Measurements from ENCODE around the gene GRK5.

Gene GRK5

DNA sequence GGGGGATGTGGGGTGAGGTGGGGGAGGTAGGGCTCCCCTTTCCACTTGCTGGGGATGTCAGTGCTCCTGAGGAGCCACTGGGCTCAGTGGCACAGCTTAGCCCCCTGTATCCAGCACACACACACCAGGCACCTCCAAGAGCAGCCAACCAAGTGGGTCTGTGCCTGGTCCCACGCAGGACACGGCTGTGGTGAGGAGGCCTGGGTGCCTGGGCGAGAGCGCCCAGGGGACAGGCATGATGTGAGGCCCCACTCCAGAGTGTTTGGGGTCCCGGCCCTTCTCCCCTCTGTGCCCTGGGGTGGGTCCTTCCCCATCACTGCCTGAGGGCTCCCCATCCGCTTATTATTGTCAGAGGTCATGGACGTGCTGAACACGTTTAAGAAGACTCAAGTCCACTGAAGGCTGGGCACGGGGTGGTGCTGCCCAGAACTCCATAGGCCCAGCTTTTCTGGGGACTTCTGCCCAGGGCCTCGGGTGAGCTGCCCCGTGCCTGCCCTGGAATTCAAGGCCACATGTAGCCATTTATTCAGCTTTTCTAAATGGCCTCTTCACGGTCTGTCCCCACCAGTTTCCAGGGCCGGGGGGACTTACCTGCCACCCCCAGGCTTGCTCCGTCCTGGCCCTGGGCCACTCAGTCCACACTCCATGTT, 119.8 kb downstream of the GRK5 start:
- DNase-seq (ENCODE audit: insufficient read length) (no peak), FAIRE-seq (no peak)
- TF ChIP-seq TAF1 (IDR thresholded peaks at IDR 0.05; ENCODE audit: borderline replicate concordance, low read depth, low read length) (no peak), POLR2A (IDR thresholded peaks at IDR 0.05; ENCODE audit: low read depth, low read length) (no peak), POLR2AphosphoS5 (IDR thresholded peaks at IDR 0.05; ENCODE audit: low read depth, low read length) (no peak)

DNA sequence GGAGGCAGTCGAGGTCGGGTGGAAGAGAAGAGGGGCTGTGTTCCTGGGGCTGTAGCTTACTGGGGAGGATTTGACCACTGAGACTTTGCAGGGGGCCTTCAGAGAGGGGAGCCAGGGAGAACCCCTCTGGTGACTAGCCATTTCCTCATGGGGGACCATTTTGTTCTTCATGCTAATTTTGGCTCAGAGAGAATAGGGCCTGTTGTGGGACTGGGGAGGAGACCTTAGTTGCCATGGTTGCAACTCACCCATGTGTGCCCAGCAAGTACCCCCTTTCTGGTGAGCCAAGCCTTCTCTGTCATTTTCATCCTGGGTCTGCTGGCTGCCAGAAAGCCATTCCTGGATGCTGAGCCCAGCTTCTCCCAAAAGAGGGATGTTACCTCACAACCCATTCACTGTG, 120.9 kb downstream of the GRK5 start:
- DNase-seq (ENCODE audit: insufficient read length) (no peak), FAIRE-seq (no peak)
- TF ChIP-seq TAF1 (IDR thresholded peaks at IDR 0.05; ENCODE audit: borderline replicate concordance, low read depth, low read length) (no peak), POLR2A (IDR thresholded peaks at IDR 0.05; ENCODE audit: low read depth, low read length) (no peak), POLR2AphosphoS5 (IDR thresholded peaks at IDR 0.05; ENCODE audit: low read depth, low read length) (no peak)

DNA sequence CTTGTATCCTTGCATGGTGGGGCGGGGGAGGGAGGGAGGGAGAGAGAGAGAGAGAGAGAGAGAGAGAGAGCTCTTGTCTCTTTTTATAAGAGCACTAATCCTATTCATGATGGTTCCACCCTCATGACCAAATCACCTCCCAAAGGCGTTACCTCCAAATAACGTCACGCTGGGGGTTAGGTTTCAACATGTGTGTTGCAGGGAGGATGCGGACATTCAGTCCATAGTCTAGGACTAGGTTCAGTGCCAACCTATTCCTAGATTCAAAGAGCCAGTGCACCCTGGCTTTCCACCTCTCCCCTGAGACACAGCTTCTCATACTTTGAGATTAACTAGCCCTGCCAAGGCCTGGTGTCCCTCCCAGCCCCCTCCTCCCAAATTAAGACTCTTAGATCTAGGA, 123.0 kb downstream of the GRK5 start:
- FAIRE-seq: no peak
- no peak for DNase-seq (ENCODE audit: insufficient read length)
- TF ChIP-seq TAF1 (IDR thresholded peaks at IDR 0.05; ENCODE audit: borderline replicate concordance, low read depth, low read length) (no peak), POLR2AphosphoS5 (IDR thresholded peaks at IDR 0.05; ENCODE audit: low read depth, low read length) (no peak), POLR2A (IDR thresholded peaks at IDR 0.05; ENCODE audit: low read depth, low read length) (no peak)

DNA sequence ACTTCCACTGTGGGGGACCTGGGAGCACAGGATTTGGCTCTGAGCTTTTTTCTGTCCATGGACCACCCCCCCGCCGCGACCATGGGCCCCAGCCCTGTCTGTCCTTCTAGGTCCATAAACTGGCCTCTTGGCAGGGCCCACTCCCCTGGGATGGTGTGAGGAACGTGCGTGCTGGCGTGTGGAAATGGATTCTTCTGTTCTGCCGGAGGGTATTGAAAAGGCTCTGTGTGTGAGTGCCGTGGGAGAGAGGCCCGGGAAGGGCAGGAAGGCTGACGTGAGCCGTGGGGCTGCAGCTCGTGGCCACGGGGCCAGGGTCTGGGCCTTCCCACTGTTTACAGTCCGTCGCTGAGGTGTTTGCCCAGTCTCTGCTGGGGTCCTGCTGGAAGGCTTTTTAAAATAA, 123.7 kb downstream of the GRK5 start:
- DNase-seq (ENCODE audit: insufficient read length) (no peak), FAIRE-seq (no peak)
- TF ChIP-seq POLR2A (IDR thresholded peaks at IDR 0.05; ENCODE audit: low read depth, low read length) (no peak), TAF1 (IDR thresholded peaks at IDR 0.05; ENCODE audit: borderline replicate concordance, low read depth, low read length) (no peak)

DNA sequence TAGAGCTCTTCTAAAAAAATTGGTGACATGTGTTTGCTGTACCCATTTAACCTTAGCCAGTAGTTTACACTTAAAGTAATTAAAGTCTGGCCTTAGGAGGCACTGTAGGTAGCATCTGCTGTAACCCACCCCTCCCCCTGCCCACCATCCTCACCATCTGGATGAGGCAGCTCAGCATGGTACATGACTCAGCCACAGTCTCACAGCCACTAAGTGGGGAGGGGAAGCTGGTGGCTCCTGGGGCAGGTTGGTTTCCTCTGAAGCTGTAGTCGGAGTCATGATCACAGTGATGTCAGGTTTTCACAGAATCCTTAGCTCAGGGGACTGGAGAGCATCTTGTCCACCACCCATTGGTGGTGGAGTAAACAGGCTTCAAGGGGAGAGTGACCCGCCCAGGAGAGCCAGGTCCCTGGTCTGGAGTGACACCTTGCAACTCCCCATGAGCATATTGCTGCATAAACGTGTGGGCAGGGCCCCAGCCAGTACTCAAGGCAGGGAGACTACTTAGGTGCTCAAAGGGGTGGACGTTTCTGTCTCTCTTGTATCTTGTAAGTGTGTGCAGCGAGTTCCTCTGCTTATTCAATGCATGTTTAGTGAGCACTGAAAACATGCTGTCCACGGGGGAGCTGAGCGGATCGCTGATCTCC, 125.9 kb downstream of the GRK5 start:
- FAIRE-seq (no peak), DNase-seq (ENCODE audit: insufficient read length) (no peak)
- TF ChIP-seq TAF1 (IDR thresholded peaks at IDR 0.05; ENCODE audit: borderline replicate concordance, low read depth, low read length): no peak
- TF ChIP-seq POLR2A (IDR thresholded peaks at IDR 0.05; ENCODE audit: low read depth, low read length): no peak
- TF ChIP-seq POLR2AphosphoS5 (IDR thresholded peaks at IDR 0.05; ENCODE audit: low read depth, low read length): no peak

DNA sequence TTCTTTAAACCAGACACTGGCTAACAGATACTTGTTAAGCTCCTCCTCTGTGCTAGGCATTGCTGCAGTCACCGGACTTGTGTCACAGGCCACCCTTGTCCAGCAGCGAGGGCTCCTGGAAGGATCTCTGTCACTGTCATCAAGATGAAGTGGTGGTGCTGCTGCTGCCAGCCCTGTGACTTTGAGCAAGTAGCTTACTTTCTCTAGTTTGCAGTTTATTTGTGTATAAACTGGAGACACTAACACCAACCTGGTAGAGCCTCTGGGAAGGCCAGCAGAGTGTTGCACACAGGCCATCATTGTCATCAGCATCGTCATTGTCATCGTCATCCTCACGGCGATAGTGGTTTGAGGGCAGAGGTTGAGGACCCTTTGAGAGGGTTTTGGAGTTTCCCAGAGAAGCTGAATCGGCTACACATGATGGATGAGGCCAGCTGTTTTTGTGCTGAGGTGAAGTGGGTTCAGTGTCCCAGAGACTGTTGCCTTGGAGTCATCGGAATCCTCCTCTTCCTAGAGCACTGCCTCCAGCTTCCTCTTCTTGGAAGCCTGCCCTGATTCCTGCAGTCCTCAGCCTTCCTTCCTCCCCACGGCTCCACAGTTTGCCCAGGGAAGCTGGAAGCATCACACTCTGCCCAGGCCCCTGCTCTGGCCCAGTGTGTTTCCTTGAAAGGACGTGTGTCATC, 128.4 kb downstream of the GRK5 start:
- TF ChIP-seq POLR2AphosphoS5 (IDR thresholded peaks at IDR 0.05; ENCODE audit: low read depth, low read length): no peak
- TF ChIP-seq TAF1 (IDR thresholded peaks at IDR 0.05; ENCODE audit: borderline replicate concordance, low read depth, low read length): no peak
- TF ChIP-seq POLR2A (IDR thresholded peaks at IDR 0.05; ENCODE audit: low read depth, low read length): no peak
- no peak for FAIRE-seq
- DNase-seq (ENCODE audit: insufficient read length): no peak

DNA sequence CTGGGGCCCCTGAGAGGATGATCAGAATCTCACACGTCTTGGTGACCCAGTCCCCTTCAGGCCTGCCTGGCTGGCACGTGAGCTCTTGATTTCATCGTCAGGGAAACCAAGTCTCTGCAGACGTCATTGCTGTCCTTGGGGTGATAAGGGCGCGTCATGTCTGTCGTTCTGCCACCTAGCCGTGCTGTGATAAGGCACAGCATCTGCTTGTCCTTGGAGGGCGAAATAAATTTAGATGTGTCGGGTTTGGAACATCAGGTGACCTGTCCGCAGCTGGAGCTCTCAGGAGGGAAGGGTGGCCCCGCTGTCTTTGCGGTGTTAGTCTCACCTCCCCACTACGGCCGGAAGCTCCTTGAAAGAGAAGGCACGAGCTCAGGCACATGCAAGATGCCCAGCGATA, 129.2 kb downstream of the GRK5 start:
- TF ChIP-seq POLR2AphosphoS5 (IDR thresholded peaks at IDR 0.05; ENCODE audit: low read depth, low read length) (no peak), POLR2A (IDR thresholded peaks at IDR 0.05; ENCODE audit: low read depth, low read length) (no peak), TAF1 (IDR thresholded peaks at IDR 0.05; ENCODE audit: borderline replicate concordance, low read depth, low read length) (no peak)
- DNase-seq (ENCODE audit: insufficient read length) (no peak), FAIRE-seq (no peak)

DNA sequence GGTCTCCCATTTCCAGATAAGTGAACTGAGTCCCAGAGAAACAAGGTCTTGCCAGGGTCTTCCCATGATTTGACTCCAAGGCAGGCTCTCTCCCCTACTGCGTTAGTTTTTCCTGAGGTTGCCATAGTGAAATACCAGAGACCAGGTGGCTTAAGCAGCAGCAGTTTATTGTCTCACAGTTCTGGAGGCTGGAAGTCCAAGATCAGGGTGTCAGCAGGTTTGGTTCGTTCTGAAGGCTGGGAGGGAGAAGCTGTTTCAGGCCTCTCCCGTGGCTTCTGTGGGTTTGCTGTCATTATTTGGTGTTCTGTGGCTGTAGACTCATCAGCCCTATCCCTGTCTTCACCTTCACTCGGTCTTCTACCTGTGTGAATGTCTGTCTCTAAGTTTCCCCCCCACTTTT, 129.9 kb downstream of the GRK5 start:
- FAIRE-seq (no peak), DNase-seq (ENCODE audit: insufficient read length) (no peak)
- TF ChIP-seq TAF1 (IDR thresholded peaks at IDR 0.05; ENCODE audit: borderline replicate concordance, low read depth, low read length): no peak
- no peak for TF ChIP-seq POLR2AphosphoS5 (IDR thresholded peaks at IDR 0.05; ENCODE audit: low read depth, low read length)
- TF ChIP-seq POLR2A (IDR thresholded peaks at IDR 0.05; ENCODE audit: low read depth, low read length): no peak

DNA sequence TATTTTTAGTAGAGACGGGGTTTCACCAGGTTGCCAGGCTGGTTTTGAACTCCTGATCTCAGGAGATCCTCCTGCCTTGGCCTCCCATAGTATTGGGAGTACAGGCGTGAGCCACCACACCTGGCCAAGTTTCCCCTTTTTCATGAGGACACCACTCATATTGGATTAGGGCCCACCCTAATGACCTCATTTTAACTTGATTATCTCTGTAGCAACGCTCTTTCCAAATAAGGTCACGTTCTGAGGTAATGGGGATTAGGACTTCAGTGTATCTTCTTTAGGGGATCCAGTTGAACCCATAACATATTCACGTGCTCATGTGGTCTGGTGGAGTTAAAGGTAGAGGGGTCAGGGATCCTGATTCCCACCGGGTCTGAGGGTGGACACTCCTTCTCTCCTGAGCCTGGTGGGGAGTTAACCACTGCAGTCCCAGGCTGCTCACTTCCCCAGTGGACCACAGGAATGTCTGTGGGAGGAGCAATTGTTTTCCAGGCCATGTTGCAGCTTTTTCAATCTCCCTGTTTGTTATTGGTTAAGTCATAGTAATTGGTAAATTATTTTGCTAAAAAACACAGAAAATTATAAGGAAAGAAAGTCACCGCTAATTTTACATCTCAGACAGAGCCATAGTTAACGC, 130.5 kb downstream of the GRK5 start:
- no peak for FAIRE-seq
- no peak for TF ChIP-seq TAF1 (IDR thresholded peaks at IDR 0.05; ENCODE audit: borderline replicate concordance, low read depth, low read length)
- no peak for TF ChIP-seq POLR2AphosphoS5 (IDR thresholded peaks at IDR 0.05; ENCODE audit: low read depth, low read length)
- TF ChIP-seq POLR2A (IDR thresholded peaks at IDR 0.05; ENCODE audit: low read depth, low read length): no peak

DNA sequence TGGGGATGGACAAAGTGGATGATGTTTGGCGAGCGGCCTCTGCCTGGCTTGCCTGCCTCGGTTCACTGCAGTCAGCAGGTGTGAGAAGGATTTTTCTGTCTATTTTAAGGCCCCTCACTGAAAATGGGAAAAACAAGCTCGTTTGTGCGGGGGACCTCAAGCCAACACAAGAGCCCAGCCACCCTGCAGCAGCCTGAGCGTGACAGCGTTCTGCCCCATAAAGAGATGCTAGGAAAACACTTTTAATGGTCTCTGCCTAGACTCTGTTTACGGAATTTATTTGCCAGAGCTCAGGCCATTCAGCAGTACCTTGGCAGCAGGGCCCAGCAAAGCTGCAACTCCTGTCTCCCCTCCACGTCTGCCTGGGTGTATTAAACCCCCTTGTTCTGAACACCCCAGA, 131.7 kb downstream of the GRK5 start:
- TF ChIP-seq POLR2A (IDR thresholded peaks at IDR 0.05; ENCODE audit: low read depth, low read length) (no peak), TAF1 (IDR thresholded peaks at IDR 0.05; ENCODE audit: borderline replicate concordance, low read depth, low read length) (no peak), POLR2AphosphoS5 (IDR thresholded peaks at IDR 0.05; ENCODE audit: low read depth, low read length) (no peak)
- FAIRE-seq: no peak
- DNase-seq (ENCODE audit: insufficient read length): no peak

More for the DNA sequence above, 130.5 kb downstream of the GRK5 start:
- DNase-seq (ENCODE audit: insufficient read length): no peak

DNA sequence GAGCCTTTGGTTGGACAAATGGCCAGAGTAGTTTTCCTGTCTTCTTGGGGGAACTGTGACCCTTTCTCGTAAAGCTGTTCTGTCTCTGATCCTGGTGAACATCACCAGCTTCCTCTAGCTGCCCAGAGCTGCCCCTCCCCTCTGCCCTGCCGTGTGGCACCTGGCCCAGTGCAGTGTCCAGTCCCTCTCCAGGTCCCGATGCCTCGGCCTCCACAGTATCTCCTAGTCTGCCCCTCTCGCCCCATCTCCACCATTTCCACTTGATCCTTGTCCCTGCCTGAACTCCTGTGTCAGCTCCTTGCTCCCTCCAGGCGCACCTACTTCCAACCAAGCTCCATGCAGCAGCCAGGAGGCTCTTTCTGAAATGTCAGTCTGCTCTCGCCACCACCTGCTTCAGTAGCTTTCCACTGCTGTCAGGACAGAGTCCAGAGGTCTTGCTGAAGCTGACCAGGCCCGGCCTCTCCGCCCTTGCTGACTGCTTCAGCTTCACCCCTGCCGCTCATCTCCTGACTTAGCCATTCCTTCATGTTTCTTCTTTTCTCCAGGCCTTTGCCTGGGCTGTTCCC, 133.6 kb downstream of the GRK5 start:
- DNase-seq (ENCODE audit: insufficient read length) (no peak), FAIRE-seq (no peak)
- TF ChIP-seq POLR2A (IDR thresholded peaks at IDR 0.05; ENCODE audit: low read depth, low read length): no peak
- TF ChIP-seq POLR2AphosphoS5 (IDR thresholded peaks at IDR 0.05; ENCODE audit: low read depth, low read length): no peak
- no peak for TF ChIP-seq TAF1 (IDR thresholded peaks at IDR 0.05; ENCODE audit: borderline replicate concordance, low read depth, low read length)

Measured in GM12892 (cell line).